ENCODE results near the gene TRIM15. TPM values are rescaled to one million over a fixed set of nuclear protein-coding genes. Genes with fewer than 3 reads are reported as not detected.

The TRIM15 gene
- total and polyA plus RNA-seq, 8 donors, result 0.12 to 0.35 (median 0.19) TPM; not detected in 3

DNA sequence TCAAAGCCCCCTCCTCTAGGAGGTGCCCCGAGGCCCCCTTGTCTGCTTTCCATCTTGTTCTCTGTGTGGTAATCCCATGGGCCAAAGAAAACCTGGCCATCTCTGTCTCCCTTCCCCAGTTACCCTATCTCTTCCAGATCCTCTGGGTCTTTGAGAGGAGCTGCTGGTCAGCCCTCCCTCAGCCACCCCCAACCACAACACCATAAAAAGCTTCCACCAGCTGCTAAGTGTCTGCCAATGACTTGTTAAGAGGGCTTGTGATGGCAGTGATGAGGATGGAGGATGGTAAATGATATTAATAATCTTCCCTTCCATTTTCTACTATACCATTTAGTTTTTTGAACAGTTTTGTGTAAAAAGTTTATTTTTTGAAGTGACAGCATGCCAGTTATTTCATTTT, 32.6 kb downstream of the TRIM15 start:
- FAIRE-seq (no peak), DNase-seq (no peak), ATAC-seq (no peak)
- H3K27ac ChIP-seq, result no peak overlapping the region
- H3K4me3 ChIP-seq, result no peak overlapping the region
- TF ChIP-seq, protein P1, sequence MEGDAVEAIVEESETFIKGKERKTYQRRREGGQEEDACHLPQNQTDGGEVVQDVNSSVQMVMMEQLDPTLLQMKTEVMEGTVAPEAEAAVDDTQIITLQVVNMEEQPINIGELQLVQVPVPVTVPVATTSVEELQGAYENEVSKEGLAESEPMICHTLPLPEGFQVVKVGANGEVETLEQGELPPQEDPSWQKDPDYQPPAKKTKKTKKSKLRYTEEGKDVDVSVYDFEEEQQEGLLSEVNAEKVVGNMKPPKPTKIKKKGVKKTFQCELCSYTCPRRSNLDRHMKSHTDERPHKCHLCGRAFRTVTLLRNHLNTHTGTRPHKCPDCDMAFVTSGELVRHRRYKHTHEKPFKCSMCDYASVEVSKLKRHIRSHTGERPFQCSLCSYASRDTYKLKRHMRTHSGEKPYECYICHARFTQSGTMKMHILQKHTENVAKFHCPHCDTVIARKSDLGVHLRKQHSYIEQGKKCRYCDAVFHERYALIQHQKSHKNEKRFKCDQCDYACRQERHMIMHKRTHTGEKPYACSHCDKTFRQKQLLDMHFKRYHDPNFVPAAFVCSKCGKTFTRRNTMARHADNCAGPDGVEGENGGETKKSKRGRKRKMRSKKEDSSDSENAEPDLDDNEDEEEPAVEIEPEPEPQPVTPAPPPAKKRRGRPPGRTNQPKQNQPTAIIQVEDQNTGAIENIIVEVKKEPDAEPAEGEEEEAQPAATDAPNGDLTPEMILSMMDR (IDR thresholded peaks at IDR 0.05), result no peak
- H3K27me3 ChIP-seq, result no peaks in the 10 kb centered on the region
- no peaks in the 10 kb centered on the region for H3K9me3 ChIP-seq
- H3K4me1 ChIP-seq, result no peaks in the 10 kb centered on the region
- 91 to 97% methylated on average over 1 of the region's 1 CpG for WGBS, 2 donors
- H3K36me3 ChIP-seq, result peaks cover 3 to 35% (median 19%) of the 10 kb centered on the region in 3 donors
- intact Hi-C loops (cut with DNase I), result no loop called here

DNA sequence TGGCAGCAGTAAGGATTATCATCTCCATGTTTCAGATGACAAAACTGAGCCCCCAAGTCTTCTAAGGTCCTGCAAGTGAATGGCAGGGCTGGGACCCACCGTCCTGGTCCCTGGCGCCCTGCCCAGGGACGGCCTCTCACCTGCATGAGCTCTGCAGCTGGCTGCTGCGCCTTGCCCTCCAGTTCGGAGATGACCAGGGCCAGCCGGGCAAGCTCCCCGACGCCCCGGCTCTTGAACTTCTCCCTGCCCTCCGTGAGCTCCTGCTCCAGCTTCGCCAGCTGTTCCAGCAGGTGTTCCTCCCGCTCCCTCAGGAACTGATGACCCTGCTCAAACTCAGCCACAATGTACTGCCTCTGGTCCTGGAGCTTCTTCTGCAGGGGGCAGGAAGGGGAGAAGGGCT, 33.0 kb downstream of the TRIM15 start:
- ATAC-seq, result no peak
- Histone ChIP-seq H3K27me3 (no peaks in the 10 kb centered on the region), H3K4me1 (no peaks in the 10 kb centered on the region), H3K9me3 (no peaks in the 10 kb centered on the region), H3K27ac (no peak overlapping the region), H3K36me3 (peaks cover 3 to 39% (median 19%) of the 10 kb centered on the region in 3 donors), H3K4me3 (no peak overlapping the region)
- DNase-seq, result no peak
- WGBS, 2 donors, result 93 to 94% methylated on average over 12 of the region's 12 CpGs
- no peak for FAIRE-seq
- intact Hi-C loops (cut with DNase I), result no loop called here
- TF ChIP-seq, protein P1 (IDR thresholded peaks at IDR 0.05), result no peak

DNA sequence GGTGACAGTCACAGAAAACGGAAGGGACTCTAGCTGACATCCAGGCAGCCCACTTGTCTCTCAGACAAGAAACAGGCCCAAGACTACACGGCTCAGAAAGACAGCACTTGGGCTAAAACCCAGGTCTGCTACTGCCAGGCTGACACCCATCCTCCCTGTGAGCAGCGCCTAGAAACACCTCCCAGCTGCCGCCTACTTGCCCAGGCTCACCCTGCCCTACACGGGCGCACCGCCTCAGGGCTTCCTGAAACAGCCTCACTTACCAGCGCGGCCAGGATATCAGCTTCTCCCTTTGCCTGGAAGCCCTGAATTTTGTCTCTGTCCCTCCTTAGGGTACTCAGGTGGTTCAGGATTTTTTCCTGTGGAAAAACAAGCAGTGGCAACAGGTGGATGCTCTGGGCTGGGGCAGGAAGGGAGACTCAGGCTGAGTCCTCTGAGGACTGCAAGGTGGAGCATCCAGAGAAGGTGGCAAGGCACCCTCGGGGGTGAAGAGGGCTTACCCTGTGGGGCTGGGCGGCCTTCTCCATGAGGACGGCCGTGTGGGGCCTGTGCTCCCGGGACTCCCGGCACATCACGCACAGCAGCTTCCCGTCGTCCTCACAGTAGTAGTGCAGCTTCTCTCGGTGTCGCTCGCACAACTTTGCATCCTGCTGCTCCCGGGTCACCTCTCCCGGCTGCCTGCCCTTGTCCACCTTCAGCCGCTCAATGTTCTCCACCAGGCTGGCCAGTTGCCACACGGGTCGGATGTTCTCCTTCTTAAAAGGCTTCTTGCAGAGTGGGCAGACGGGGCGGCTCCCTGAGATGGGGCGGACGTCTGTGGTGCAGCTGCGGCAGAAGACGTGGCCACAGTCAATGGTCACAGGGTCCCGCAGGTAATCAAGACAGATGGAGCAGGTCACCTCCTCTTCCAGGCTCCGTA, 35.1 kb downstream of the TRIM15 start:
- H3K4me1 ChIP-seq, result no peaks in the 10 kb centered on the region
- ATAC-seq (no peak), FAIRE-seq (no peak), DNase-seq (peak in 1 of 6 donors; percentile 65)
- TF ChIP-seq, protein P1 (IDR thresholded peaks at IDR 0.05), result no peak
- peaks cover 3 to 40% (median 19%) of the 10 kb centered on the region in 3 donors for H3K36me3 ChIP-seq
- H3K27ac ChIP-seq, result no peak overlapping the region
- no peaks in the 10 kb centered on the region for H3K9me3 ChIP-seq
- intact Hi-C loops (cut with DNase I), result no loop called here
- no peak overlapping the region for H3K4me3 ChIP-seq
- WGBS, 2 donors, result 92 to 94% methylated on average over 34 of the region's 34 CpGs
- no peaks in the 10 kb centered on the region for H3K27me3 ChIP-seq

DNA sequence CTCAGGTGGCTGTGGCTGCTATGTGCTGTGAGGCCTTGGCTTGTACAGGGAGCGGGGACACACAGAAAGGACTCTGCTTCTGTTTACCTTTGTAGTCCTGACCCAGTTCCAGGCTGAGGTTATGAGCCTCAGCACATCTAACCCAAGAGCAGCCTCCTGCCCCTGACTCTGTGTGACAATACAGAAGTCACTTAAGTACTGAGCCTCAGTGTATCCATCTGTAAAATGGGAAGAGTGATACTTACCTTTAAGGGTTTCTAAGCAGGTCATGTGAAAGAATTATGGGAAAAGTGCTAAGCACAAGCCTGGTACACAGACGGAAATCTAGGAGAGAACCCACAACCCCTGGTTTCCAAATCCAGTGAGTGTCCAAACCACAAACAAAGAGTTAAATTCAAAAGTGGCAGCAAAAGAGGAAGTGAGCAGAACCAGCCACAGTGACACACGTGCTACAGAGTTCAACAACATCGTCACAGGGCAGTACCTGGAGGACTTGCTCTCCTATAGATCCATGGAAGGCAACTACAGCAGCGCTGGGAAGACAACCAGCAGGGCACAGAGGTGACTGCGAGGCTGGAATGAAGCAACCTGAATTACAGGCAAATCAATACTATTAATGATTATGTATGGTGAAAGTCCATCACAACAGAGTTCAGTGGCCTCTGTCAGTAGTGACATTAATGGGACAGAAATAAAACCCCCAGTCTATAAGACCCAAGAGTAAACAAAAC, 37.4 kb downstream of the TRIM15 start:
- Histone ChIP-seq H3K4me1 (no peaks in the 10 kb centered on the region), H3K27ac (no peak overlapping the region), H3K27me3 (no peaks in the 10 kb centered on the region), H3K36me3 (peaks cover 3 to 31% (median 15%) of the 10 kb centered on the region in 3 donors), H3K9me3 (no peaks in the 10 kb centered on the region), H3K4me3 (no peak overlapping the region)
- DNase-seq (no peak), ATAC-seq (no peak), FAIRE-seq (no peak)
- WGBS, 2 donors, result 68 to 70% methylated on average over 6 of the region's 6 CpGs
- intact Hi-C loops (cut with DNase I), result no loop called here
- TF ChIP-seq, protein P1 (IDR thresholded peaks at IDR 0.05), result no peak
